Thoracic aorta (tissue), 2 donors: ENCODE measurements around the gene SLC7A1. TPM values are rescaled to one million over a fixed set of nuclear protein-coding genes. Genes with fewer than 3 reads are reported as not detected.

ENCODE experiments used
- ATAC-seq: fragments of 150-250 bp; one replicate; pipeline ENCODE4 v1.8.0; 2017; ENCODE audit warnings: low read depth; ENCODE audit not compliant: insufficient number of reproducible peaks, low FRiP score
- DNase-seq: peaks from one replicate; pipeline ENCODE4 v3.0.0-alpha.2; 2020; ENCODE audit warnings: low spot score
- H3K27ac ChIP-seq, 2 donors: fragments of 200-600 bp; sonication (generic); 1 replicate in 1 of 2; 2 replicates in 1 of 2; pipeline ENCODE4 v1.5.1; 2016; ENCODE audit warnings: mild to moderate bottlenecking in 2 of 2, moderate library complexity in 2 of 2
- H3K27me3 ChIP-seq: fragments of 200-600 bp; sonication (generic); replicated peaks from 2 replicates; pipeline ENCODE4 v1.6.0; 2016; ENCODE audit warnings: mild to moderate bottlenecking; ENCODE audit not compliant: insufficient read depth
- H3K36me3 ChIP-seq: fragments of 200-600 bp; sonication (generic); one replicate; pipeline ENCODE4 v1.5.1; 2016
- H3K4me1 ChIP-seq, 2 donors: fragments of 200-600 bp; sonication (generic); 1 replicate in 1 of 2; 2 replicates in 1 of 2; pipeline versions ENCODE4 v1.5.1 to v1.6.0; 2016; ENCODE audit warnings: low read depth in 2 of 2, mild to moderate bottlenecking in 1 of 2; ENCODE audit not compliant: control insufficient read depth in 1 of 2
- H3K4me3 ChIP-seq: fragments of 200-600 bp; sonication (generic); 2 replicates; pipeline ENCODE4 v1.5.1; 2016; ENCODE audit warnings: mild to moderate bottlenecking
- H3K9me3 ChIP-seq: fragments of 200-600 bp; sonication (generic); 2 replicates; pipeline ENCODE4 v1.5.1; 2016
- CTCF ChIP-seq: fragments of 200-600 bp; sonication (generic); IDR thresholded peaks from one replicate; pipeline ENCODE4 v1.5.1; 2019; ENCODE audit warnings: antibody characterized with exemption
- total RNA-seq, 2 donors: library from RNA; depleted of rRNA; stranded (reverse); fragments of >200 nt; gene quantifications; one replicate each; pipeline versions ENCODE4 v1.1.0 to v1.2.3, GENCODE V29; 2016

The SLC7A1 gene
- total RNA-seq, 2 donors from 2014 or later, result 24.0 to 39.1 TPM

GRCh38 chr13:29513981-29514719 is 81.3 kb downstream of the SLC7A1 start:
- no peak for DNase-seq
- Histone ChIP-seq H3K27me3 (no peaks in the 10 kb centered on the region), H3K36me3 (peaks cover 42% of the 10 kb centered on the region)

GRCh38 chr13:29513002-29513980 is 82.2 kb downstream of the SLC7A1 start:
- peaks cover 0 to 5% of the 10 kb centered on the region in 2 donors for H3K4me1 ChIP-seq
- H3K4me3 ChIP-seq, result no peak overlapping the region
- DNase-seq (no peak), ATAC-seq (no peak)
- H3K9me3 ChIP-seq, result no peaks in the 10 kb centered on the region
- H3K27ac ChIP-seq, result no peak overlapping the region
- TF ChIP-seq CTCF, result no peak
- no peaks in the 10 kb centered on the region for H3K27me3 ChIP-seq
- H3K36me3 ChIP-seq, result peaks cover 42% of the 10 kb centered on the region

More at GRCh38 chr13:29513981-29514719, 81.3 kb downstream of the SLC7A1 start:
- TF ChIP-seq CTCF, result no peak
- H3K9me3 ChIP-seq, result no peaks in the 10 kb centered on the region
- H3K4me3 ChIP-seq, result no peak overlapping the region
- no peaks in the 10 kb centered on the region for H3K4me1 ChIP-seq
- no peak overlapping the region for H3K27ac ChIP-seq
- ATAC-seq, result no peak

GRCh38 chr13:29511980-29512379 is 83.5 kb downstream of the SLC7A1 start:
- Histone ChIP-seq H3K27me3 (no peaks in the 10 kb centered on the region), H3K9me3 (no peaks in the 10 kb centered on the region), H3K27ac (no peak overlapping the region), H3K36me3 (peaks cover 32% of the 10 kb centered on the region), H3K4me1 (peaks cover 0 to 13% of the 10 kb centered on the region in 2 donors), H3K4me3 (no peak overlapping the region)
- DNase-seq (no peak), ATAC-seq (no peak)
- TF ChIP-seq CTCF, result no peak

- ATAC-seq, result no peak
- no peak overlapping the region for H3K27ac ChIP-seq
Measured at GRCh38 chr13:29511106-29511796, 84.2 kb downstream of the SLC7A1 start.

More at GRCh38 chr13:29511106-29511796, 84.2 kb downstream of the SLC7A1 start:
- Histone ChIP-seq H3K36me3 (peaks cover 27% of the 10 kb centered on the region), H3K9me3 (no peaks in the 10 kb centered on the region), H3K4me3 (no peak overlapping the region), H3K27me3 (no peaks in the 10 kb centered on the region), H3K4me1 (peaks cover 0 to 13% of the 10 kb centered on the region in 2 donors)
- DNase-seq, result no peak
- no peak for TF ChIP-seq CTCF
